GM19395 (cell line): ENCODE data around the gene DYNLL1.
A peak's percentile ranks its signal among the peaks of the same experiment; 100 is the strongest.
"Not testable (repeated sequence)": the region's sequence is repeated elsewhere in the genome, so short reads cannot be mapped to it uniquely, and the experiment has no call there.

Experiments
- ATAC-seq: cut with Tn5 transposase; IDR thresholded peaks from one replicate; pipeline ENCODE4 v1.9.1; 2021; ENCODE audit warnings: mild to moderate bottlenecking, moderate library complexity; ENCODE audit not compliant: unreplicated experiment

Gene DYNLL1

GRCh38 chr12:120495731-120496412 is at the start of gene DYNLL1:
DYNLL1 (plus strand) TSS chr12:120496113; CDS start chr12:120496422, 309 bp downstream.
- peak; percentile 92 for ATAC-seq

- ATAC-seq, result not testable (repeated sequence)
Observed at GRCh38 chr12:120446844-120447178, 49.1 kb upstream of the DYNLL1 start.

- ATAC-seq, result no peak
Observed at GRCh38 chr12:120447992-120448391, 47.9 kb upstream of the DYNLL1 start.

GRCh38 chr12:120452524-120452923 is 43.4 kb upstream of the DYNLL1 start:
- ATAC-seq, result not testable (repeated sequence)

GRCh38 chr12:120453060-120453750 is 42.7 kb upstream of the DYNLL1 start:
- ATAC-seq, result no peak

GRCh38 chr12:120453977-120454376 is 41.9 kb upstream of the DYNLL1 start:
- ATAC-seq, result peak; percentile 63

GRCh38 chr12:120455302-120455701 is 40.6 kb upstream of the DYNLL1 start:
- no peak for ATAC-seq

- no peak for ATAC-seq
Observed at GRCh38 chr12:120457133-120457532, 38.8 kb upstream of the DYNLL1 start.

- no peak for ATAC-seq
Observed at GRCh38 chr12:120460157-120460556, 35.8 kb upstream of the DYNLL1 start.

- no peak for ATAC-seq
Observed at GRCh38 chr12:120462099-120462640, 33.7 kb upstream of the DYNLL1 start.

- no peak for ATAC-seq
Observed at GRCh38 chr12:120463712-120464111, 32.2 kb upstream of the DYNLL1 start.

- ATAC-seq, result no peak
Observed at GRCh38 chr12:120465756-120466155, 30.2 kb upstream of the DYNLL1 start.

- no peak for ATAC-seq
Observed at GRCh38 chr12:120466560-120467315, 29.2 kb upstream of the DYNLL1 start.

GRCh38 chr12:120467439-120467838 is 28.5 kb upstream of the DYNLL1 start:
- no peak for ATAC-seq

GRCh38 chr12:120468325-120468820 is 27.5 kb upstream of the DYNLL1 start:
- peak; percentile 1 for ATAC-seq

- peak; percentile 36 for ATAC-seq
Observed at GRCh38 chr12:120468821-120469449, 27.0 kb upstream of the DYNLL1 start.

GRCh38 chr12:120469450-120470149 is 26.3 kb upstream of the DYNLL1 start, which contains the start of gene SRSF9:
SRSF9 (minus strand) TSS chr12:120469748; CDS start chr12:120469609, 139 bp downstream.
- peak; percentile 80 for ATAC-seq

- peak; percentile 21 for ATAC-seq
Observed at GRCh38 chr12:120470150-120470784, 25.6 kb upstream of the DYNLL1 start.

- ATAC-seq, result no peak
Observed at GRCh38 chr12:120472521-120472920, 23.4 kb upstream of the DYNLL1 start.
